Measurements from ENCODE around the gene PATE4. TPM values are rescaled to one million over a fixed set of nuclear protein-coding genes. Genes with fewer than 3 reads are reported as not detected.
A peak's percentile ranks its signal among the peaks of the same experiment; 100 is the strongest.

Gene PATE4
- polyA plus RNA-seq, 1 donor, result 0.20 TPM

DNA sequence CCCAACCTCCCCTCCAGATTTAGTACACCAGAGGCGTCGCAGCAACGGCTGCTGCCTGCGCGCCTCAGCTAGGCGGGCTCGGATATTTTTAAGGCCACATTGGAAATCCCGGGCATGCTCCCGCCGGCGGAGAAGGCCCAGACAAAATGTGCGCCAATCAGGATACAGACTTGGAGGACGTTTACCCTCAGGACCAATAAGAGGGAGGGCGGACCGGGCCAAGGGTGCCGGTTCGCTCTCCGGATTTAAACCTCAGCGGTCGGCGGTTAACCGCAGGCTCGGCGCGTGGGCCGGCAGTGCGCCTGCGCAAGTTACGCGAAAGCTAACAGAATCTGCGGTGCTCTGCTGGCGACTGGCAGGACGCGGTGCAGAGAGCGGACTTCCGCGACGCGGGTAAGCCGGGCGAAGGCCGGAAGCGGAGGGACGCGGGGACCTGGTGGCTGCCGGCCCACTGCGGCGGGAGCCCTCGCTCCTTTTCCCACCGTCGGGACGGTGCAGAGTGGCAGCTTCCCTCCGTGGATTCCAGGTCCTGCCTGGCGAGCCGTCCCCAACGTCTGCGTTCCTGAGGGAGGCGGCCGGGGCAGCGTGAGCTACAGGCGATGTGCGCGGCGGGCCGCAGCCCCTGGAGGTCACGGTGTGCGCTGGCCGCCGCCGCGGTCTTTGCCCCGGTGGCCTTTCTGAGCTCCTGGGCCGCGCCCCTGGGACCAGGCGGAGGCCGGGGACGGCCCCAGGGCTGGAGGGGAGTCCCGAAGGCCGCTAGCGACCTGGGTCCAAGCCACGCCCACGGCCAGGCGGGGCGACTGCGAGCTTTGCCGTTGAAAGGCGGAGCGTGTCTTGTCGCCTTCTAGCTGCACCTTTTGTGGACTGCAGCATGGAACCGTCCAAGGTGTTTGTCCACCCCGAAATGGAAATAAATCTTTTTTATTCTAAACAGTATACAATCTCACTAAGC lies 54.5 kb downstream of the PATE4 start, which contains the start of gene HYLS1:
Gene HYLS1 (plus strand): TSS at position 296 of the 952 bp plus-strand sequence. CDS start 11,701 bp downstream, outside the sequence.
- peak; percentile 91 for DNase-seq

Other genes starting within 250 kb of the PATE4 start
- 224 TPM for gene STT3A, start 240.5 kb upstream of the PATE4 start, polyA plus RNA-seq (ENCODE audit: insufficient read length)
- 37.9 TPM for gene CHEK1, start 208.2 kb upstream of the PATE4 start, polyA plus RNA-seq (ENCODE audit: insufficient read length)
- gene ACRV1, start 152.5 kb upstream of the PATE4 start, polyA plus RNA-seq (ENCODE audit: insufficient read length), result 1.4 TPM
- 0.12 TPM for gene PATE1, start 87.0 kb upstream of the PATE4 start, polyA plus RNA-seq (ENCODE audit: insufficient read length)
- gene PATE2, start 54.5 kb upstream of the PATE4 start, polyA plus RNA-seq (ENCODE audit: insufficient read length), result 0.25 TPM
- 0.10 TPM for gene PATE3, start 45.2 kb upstream of the PATE4 start, polyA plus RNA-seq (ENCODE audit: insufficient read length)
- 15.3 TPM for gene HYLS1, start 54.4 kb downstream of the PATE4 start, polyA plus RNA-seq (ENCODE audit: insufficient read length)
- 20.0 TPM for gene PUS3, start 69.9 kb downstream of the PATE4 start, polyA plus RNA-seq (ENCODE audit: insufficient read length)
- gene DDX25, start 71.2 kb downstream of the PATE4 start, polyA plus RNA-seq (ENCODE audit: insufficient read length), result 8.5 TPM
- gene VSIG10L2, start 112.7 kb downstream of the PATE4 start, polyA plus RNA-seq (ENCODE audit: insufficient read length), result not detected
- gene CDON, start 229.6 kb downstream of the PATE4 start, polyA plus RNA-seq (ENCODE audit: insufficient read length), result 30.9 TPM

All from left kidney (tissue), 2 donors.